Superior temporal gyrus (tissue), 1 donor: ENCODE data around the gene OR51E2.

ENCODE experiments used
- DNase-seq: peaks from one replicate; pipeline ENCODE4 v3.0.0-alpha.2; 2016; ENCODE audit errors: extremely low spot score

Gene OR51E2

DNA sequence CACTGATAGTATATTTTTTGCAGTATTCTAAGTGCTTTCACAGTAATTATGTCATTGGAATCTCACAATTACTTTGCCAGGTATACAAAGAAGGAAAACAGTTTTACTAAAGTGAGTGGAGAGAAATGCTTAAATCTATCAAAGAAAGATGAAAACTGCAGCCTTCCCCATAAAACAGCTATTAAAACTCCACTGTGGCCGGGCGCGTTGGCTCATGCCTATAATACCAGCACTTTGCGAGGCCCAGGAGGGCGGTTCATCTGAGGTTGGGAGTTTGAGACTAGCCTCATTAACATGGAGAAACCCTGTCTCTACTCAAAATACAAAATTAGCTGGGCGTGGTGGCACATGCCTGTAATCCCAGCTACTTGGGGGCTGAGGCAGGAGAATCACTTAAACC lies 34.8 kb downstream of the OR51E2 start:
- DNase-seq: no peak

DNA sequence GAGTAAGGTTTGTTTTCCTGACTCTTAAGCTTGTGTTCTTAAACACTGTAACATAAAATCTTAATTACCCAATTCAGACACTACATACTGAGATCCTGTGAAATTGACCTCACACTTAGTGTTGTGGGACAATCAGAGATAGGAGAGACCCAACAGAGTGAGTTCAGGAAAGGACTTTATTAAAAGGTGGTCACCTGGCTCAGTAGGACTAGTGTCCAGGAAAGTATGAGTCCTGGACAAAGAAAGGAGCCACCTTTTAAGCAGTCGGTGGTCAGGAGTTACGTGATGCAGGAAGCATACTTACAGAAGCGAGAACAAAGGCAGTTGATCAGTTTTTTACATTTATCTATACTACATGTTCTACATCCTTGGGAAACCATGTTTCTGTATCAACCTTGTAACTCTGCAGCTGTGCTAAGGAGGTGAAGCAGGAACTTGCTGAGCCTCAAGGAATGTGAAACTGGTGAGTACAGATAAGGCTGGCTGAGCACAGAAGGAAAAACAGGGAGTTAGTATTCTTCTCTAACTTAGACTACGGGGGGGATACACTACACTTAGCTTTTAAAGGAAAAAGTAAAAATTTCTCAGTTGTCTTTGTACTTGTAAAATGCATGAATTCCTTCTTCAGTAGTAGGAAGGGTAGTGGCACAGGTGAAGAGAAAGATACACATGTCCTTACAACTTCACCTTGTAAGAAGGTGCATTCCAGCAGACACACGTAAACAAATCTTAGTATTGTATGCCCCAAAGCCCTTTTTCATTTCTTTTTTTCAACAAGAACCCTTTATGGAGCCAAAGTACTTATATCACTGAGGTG lies 38.8 kb downstream of the OR51E2 start:
- DNase-seq: no peak

DNA sequence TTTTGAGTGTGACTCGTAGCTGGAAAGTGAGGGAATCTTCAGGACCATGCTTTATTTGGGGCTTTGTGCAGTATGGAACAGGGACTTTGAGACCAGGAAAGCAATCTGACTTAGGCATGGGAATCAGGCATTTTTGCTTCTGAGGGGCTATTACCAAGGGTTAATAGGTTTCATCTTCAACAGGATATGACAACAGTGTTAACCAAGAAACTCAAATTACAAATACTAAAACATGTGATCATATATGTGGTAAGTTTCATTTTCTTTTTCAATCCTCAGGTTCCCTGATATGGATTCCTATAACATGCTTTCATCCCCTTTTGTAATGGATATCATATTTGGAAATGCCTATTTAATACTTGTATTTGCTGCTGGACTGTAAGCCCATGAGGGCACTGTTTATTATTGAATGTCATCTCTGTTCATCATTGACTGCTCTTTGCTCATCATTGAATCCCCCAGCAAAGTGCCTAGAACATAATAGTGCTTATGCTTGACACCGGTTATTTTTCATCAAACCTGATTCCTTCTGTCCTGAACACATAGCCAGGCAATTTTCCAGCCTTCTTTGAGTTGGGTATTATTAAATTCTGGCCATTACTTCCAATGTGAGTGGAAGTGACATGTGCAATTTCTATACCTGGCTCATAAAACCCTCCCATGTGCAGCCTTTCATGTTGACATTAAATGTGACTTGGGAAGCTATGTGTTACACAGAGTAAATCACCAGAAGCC lies 42.9 kb downstream of the OR51E2 start:
- no peak for DNase-seq

DNA sequence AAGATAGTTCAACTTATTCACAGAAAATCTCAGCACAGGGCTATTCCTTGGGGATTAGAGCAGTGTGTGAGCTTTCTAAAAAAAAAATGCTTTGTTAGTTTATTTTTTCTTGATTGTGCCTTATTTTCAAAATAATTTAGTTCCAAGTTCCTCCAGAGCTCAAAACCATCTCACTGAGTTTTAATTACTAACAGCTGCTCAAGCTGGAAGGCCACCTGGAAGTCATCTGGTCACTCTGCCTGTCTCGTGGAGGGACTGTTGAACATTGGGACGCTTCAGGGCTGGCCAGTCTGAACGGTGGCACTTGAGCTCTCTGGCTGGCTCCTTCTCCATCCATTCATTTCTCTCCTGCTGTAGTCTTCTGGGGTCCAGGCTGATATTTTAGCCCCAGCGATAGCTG lies 49.9 kb downstream of the OR51E2 start:
- no peak for DNase-seq

DNA sequence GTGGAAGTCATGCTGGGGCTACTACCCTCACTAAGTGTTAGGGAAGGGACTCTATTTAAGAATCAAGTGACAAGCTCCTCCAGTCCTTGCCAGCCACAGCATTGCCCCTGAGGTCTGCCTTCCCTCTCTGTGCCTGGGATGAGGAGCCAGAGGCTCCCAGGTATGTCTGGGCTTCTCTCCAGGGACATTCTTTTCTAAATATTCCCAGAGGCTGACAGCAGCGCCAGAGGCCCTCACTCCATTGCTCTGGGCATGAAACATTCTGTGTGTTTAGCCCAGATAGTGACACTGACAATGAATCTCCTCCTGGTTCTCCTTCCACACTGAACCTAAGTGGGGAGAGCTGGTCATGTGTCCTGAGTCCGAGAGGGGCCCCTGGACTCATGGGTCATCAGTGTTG lies 51.7 kb downstream of the OR51E2 start:
- no peak for DNase-seq

DNA sequence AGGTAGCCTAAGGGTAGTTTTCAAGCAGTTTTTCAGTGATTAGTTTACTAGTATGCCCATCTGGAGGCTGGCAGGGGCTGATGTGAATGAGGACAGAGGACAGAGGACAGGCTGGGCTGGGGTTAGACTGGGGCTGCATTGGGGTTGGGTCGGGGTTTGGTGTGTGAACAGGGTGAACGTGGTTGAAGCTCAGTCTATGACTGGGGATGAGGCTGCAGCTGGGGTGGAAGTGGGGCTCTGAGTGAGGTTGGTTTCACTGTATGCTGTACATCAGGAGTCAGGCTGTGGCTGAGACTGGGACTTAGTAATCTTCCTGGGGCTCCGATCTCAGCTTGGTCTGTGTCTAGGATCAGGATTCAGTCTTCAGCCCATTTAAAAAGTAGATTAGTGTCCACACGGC lies 53.4 kb downstream of the OR51E2 start:
- DNase-seq: no peak

DNA sequence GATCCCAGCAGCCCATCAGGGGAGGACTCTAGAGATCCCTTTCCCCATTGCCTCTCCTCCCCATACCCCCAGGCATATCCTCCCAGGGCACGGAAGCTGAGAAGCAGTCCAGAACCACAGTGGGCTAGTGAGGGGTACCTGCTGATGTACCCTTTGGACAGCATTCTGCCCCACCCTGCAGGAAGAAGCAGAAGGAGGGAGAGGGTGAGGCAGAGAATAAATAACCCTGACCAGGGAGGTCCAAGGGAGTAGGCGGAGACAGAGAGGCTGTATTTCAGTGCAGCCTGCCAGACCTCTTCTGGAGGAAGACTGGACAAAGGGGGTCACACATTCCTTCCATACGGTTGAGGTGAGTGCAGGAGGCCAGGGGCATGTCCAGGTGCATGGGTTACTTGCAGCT lies 54.0 kb downstream of the OR51E2 start, which contains the start of gene OR51E1:
Gene OR51E1, plus strand, starts transcription at position 301 of the 400 bp plus-strand sequence. CDS start 8,545 bp downstream, outside the sequence.
- no peak for DNase-seq

DNA sequence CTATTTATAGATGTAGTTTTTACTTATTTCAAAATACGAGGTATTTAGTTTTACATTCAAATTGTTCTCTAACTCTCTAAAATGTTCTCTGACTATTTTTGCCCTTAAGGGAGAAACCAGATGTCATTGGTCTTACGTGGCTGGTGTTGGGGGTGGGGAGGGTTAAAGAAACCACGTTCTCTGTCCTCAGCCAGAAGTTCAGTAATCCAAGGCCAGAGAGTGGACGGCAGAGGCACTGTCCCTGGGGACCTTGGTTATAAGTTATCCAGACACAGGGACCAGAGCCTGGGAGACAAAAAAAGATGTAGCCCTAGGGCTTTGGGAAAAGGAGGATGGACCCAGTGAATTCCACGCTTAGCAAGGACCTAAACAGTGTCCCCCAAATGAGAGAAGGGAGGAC lies 54.6 kb downstream of the OR51E2 start:
- no peak for DNase-seq

DNA sequence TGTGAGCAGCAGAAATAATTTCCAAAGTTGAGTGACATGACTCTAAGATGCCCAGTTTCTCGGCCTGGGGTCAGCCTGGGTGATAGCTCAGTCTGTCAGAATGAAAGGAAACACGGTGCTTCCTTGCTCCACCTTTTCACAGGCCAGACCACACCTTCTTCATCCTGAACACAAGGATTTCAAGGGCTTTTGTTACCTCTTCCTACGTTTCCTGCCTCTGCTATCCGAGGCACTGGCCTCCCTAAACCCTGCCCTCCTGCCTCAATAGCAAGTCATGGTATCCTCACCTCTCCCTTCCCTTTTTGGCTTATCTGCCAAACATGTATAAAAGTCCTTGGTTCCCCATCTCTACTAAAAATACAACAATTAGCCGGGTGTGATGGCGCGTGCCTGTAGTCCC lies 55.6 kb downstream of the OR51E2 start:
- DNase-seq: no peak

DNA sequence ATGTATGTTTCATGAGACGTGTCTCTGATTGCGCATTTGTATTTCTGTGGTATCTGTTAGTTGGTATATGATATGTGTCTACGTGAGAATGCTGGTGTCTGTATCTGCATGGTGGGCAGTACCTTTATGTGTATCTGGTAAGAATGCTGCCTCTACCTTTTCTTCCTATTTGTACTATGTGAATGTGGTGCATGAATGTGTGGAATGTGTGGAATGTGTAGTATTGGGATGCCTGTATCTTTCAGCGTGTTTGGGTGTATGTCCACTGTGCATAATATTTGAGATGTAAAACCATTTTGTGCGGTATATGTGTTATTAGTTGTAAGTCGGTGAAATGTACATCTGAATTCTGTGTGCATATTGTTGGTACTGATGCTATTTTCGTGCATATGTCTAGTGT lies 56.2 kb downstream of the OR51E2 start:
- DNase-seq: no peak

DNA sequence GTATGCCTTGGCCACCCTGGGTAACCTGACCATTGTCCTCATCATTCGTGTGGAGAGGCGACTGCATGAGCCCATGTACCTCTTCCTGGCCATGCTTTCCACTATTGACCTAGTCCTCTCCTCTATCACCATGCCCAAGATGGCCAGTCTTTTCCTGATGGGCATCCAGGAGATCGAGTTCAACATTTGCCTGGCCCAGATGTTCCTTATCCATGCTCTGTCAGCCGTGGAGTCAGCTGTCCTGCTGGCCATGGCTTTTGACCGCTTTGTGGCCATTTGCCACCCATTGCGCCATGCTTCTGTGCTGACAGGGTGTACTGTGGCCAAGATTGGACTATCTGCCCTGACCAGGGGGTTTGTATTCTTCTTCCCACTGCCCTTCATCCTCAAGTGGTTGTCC lies 57.7 kb downstream of the OR51E2 start:
- DNase-seq: no peak

DNA sequence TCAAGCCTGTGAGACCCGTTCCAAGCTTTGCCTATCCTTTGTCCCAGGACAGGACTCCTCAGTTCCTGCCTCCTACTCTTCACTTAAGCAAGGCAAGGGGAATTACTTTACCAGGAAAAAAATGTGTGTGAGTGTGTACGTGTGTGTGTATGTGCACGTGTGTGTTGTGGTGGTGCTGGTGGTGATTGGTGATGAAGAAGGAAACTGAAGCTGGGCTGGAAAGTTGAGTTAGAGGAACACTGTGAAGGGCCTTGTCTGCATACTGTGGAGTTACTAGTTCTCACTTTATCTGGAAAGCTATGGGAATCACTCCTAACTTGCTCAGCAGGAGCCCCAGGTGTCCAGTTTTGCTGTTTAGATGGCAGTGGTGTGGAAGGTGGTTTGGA lies 60.0 kb downstream of the OR51E2 start:
- no peak for DNase-seq

DNA sequence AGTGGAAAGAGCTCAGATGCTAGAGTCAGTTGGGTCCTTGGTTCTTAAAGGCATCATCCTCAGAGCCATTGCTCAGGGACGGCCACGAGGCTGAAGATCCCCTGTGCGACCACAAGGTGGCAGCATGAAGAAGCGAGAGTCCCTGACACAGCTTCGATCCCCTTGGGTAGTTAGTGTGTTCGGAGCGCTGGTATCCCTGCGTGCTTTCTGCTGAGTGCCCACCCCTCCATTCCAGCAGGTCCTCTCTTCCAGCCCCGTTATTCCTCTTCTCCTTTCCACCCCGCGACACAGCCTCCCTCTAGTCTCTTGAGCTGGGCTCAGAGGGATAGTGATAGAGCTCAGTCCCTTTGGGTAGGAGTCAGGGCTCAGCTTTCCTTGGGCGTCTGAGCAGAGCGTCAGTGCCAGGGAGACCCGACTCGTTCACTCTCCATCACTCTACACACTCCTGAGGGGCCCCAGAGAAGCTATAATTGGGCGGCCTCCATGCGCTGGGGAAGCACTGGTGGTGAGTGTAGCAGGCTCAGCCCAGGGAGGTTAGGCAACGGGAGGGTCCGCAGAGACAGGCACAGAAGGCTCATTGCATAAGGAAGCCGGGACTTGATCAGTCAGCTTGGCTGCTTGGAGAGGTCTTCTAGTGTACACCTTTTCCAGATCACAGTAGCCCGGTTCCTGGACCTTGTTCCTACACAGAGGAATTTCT lies 60.5 kb downstream of the OR51E2 start, which contains the start of gene OR51D1:
Gene OR51D1, plus strand, starts transcription at position 516 of the 700 bp plus-strand sequence. CDS start 2,314 bp downstream, outside the sequence.
- DNase-seq: peak; percentile 85

DNA sequence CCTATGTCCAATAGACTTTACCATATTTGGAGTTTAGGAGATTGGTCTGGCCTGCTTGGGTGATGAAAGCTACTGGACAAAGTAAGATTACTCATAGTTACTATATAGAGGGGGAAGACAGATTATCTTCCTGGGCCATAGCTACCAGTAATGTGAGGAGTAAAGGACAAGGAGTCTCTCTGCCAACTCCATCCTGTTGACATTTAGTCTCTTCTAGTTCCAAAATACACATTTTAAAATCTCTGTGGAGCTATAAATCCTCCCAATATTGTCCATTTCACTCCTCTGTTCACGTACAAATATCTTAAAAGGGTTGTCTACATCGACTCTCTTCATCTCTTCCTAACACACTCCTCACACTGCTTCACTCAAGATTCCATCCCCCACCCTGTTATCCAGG lies 61.5 kb downstream of the OR51E2 start:
- no peak for DNase-seq
